ENCODE data around the gene CTNNA3.
"Not testable (repeated sequence)": the region's sequence is repeated elsewhere in the genome, so short reads cannot be mapped to it uniquely, and the experiment has no call there.

The CTNNA3 gene

DNA sequence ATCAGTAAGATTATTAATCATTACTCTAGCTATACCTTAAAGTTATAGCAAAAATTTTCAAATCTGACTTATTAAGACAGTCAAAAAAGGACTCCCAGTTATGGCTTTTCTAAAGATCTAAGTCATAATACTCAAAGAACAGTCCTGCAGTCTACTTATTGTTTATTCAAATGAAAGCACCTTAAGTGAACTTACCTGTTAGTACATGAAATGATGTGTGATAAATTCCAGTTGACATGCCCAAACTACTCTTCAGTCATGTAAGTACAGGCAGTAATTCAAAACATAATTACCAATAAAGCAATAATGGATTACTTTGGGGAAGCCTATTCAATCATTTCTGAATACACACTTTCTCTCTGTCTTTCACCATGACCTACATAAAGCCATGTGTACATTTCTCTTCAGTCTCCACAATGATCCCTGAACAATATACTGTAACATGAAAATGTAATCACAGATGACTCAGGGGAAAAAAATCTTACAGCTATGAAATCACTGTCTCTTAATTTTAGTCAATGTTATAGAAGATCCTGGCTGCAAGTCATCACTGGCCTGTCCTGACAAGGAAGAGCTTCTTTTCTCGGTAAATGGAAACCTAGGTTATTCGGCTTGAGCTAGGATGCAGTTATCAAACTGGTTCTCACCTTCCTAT, 1190.9 kb downstream of the CTNNA3 start:
- no peak for FAIRE-seq

DNA sequence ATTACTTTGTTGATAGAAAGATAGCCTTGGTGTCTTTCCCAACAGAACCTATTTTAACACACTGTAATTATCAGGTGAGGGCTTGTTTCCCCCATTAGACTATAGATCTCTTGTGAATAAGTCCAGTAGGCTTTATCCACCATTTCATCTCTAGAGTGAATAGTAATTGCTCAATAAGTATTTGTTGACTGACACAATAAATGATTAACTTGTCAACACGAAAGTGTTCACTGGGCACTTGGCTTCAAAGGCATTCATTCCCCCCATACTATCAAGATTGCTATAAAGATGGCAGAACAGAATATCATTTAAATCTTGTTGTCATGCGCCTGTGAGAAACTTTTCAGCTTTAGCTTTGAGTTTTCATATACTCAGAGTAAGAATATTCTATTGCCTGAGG, 1194.6 kb downstream of the CTNNA3 start:
- no peak for FAIRE-seq

DNA sequence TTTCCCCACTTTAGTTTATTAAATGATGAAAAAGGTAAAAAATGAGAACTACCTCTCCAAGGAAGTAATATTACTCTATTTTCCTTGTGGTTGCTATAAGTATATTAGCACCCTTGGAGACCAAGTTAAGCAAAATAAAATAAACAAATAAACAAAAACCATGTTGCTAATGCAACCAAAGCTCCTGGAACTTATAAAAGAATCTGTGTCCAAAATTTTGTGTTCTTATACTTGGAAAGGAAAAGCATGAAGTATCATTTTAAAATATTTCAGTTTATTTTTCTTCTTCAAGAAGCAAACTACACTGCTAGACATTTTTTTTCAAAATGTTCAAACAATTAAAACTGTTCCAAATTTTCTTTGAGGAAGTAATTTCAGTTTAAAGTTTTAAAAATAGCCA, 1212.0 kb downstream of the CTNNA3 start:
- no peak for FAIRE-seq

DNA sequence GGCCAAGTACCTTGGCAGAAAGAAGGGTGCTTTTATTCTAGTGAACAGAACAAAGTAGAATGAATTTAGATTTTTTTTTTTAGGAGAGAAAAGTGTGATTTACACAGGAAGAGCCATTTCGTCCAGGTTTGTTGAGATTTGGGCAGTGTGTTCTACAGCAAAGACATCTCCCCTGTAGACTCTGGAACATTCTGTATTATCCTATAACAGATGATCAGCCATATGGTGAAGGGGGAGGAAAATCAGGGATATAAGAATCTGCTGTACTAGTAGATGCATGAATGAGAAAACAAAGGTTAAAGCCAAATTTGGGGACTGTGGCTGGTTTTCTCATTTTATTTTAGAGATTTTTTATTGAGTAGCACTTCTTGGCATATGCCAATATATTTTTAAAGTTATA, 1223.8 kb downstream of the CTNNA3 start:
- no peak for FAIRE-seq

DNA sequence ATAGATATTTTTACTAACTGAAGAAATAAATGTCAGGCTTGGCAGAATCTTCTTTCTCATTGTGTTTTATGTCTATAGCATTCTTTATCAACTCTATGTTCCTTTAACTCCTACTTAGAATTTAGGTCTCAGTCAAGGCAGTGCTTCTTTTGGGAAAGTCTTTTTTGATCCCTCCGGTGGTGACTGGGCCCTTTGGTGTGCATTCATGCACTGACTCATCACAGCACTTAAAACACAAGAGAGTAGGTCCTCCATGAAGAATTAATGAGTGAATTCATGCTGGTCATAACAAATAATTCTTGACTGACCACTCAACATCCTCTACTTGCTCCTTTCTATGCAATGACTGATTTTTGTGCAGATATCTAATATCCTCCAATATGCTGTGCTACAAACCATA, 1229.0 kb downstream of the CTNNA3 start:
- no peak for FAIRE-seq

DNA sequence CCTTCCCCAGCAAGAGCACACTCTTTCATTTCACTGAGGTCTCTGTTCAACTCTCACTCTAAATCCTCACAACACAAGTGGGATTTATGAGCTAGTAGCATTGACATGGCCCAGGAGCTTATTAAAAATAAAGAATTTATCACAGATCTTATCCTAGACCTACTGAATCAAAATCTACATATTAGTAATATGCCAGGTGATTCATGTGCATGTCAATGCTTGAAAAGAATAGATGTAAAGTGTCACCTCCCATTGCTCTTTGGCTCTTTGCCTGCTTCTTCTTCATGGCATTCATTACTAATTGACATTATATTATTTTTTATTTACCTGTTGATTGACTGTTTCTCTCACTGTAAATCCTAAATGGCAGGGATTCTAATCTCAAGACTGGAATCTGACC, 1229.4 kb downstream of the CTNNA3 start:
- no peak for FAIRE-seq

DNA sequence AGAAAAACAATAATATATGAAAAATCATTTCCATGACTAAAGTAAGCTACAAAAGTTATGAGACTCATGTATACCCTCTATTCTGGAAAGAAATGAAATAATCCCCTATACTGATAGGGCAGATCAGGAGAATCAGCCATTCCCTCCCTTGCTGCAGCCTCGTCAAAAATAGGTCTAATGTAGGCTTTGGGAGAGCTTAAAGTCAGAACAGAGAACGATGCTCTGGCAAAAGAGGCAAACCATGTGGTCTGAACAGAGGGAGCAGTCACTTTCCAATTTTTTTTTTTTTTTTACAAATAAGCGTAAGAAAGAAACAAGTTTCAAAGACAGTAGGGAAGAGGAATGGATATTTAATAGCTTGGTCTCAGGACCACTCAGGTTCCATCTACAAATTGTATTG, 1232.4 kb downstream of the CTNNA3 start:
- FAIRE-seq, result no peak

DNA sequence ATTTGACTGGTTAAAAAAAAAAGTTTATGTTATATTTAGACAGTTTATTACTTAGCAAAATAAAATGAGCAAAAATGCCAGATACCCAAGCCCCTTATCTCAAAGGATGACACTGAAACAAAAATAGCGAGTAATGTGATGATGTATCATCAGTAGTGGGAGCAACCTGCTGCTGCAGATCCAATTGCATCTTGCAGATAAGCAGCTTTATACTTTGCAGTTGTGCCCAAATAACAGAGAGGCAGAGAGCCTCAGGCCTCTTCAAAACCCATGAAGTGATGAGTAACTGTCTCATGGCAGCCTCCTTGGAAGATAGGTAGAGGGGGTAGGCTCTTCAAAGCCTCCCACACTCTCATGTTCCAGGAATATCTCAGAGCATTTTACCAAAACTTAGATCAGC, 1238.4 kb downstream of the CTNNA3 start:
- no peak for FAIRE-seq

DNA sequence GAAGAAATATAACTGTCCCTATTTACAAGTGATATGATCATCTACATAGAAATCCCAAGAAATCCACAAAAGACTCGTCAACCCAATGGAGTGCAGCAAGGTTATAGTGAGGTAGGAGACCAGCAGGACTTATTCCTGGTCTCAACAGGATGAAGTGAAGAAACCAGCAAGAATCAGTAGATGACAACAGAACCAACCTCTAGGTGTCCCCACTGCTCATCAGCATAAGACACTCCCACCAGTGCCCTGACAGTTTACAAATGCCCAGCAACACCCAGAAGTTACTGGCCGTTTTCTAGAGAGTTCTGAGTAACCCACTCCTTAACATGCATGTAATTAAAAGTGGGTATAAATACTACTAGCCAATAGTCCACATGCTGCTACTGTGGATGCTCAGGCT, 1240.7 kb downstream of the CTNNA3 start:
- no peak for FAIRE-seq

DNA sequence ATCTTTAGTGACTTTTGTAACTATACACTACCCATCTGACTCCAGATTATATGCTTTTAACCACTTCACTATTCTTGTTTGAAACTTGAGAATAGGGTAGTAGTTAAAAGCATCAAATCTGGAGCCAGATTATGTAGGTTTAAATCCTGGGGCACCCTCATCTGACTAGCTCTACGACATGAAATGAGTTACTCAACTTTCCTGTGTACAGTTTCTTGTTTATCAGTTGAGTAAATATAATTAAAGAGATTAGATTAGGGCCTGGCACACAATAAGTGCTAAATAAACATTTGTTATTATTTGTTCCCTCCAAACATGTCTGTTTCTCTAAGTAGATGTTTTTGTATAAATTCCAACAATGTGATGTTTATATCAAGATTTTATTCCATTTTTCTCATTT, 1255.4 kb downstream of the CTNNA3 start:
- FAIRE-seq, result no peak

DNA sequence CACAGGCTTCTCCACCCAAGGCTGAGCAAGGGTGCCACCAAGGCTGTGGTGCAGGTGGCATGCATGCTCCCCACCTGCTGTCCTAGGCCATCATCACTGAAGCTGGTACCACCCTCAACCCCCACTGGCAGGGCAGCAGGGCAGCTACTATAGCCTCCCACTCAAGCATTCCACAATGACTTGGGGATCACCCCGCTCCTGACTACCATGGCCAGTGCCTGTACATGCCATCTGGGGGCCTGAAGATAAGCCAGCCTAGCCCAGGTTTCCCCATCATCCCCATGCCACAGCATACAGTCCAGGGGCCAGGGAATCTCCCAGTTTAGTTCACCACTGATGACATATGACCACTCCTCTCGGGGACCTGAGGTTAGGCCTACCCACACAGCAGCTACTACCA, 1281.1 kb downstream of the CTNNA3 start:
- no peak for FAIRE-seq

DNA sequence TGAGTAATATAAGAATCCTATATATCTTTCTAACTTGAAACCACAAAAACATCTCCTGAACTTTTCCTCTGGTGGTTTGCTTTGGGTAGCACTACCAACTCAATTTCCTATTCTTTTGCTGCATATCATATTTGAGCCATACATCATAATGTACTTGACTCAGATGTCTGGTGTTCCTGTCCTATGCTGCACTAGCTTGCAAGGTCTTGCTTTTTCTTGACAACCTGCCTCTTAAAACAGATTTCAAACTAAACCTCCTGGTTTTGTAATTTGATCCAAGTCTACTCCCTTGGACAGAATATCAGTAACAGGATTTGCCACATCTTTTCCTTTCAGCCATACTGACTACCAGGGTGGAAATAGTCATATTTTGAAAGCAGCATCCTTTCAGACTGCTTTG, 1290.4 kb downstream of the CTNNA3 start:
- FAIRE-seq, result no peak

DNA sequence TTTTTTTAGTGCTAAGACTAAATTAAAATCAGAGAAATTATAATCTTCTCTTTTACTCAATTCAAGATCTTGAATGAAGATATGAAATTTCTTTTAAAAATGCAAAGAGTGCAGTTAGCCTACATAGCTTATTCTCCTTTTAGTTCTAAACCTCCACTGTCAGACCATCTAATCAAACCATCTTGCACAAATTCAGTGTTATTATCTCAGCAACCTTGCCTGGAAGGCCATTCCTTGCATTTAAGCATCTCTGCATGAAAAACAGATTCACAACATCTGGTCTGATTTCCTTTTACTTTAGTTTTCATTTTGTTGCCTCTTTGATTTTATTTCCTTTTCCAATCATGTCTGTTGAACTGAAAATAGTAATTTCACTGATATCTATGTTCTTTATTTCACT, 1297.3 kb downstream of the CTNNA3 start:
- FAIRE-seq, result no peak

DNA sequence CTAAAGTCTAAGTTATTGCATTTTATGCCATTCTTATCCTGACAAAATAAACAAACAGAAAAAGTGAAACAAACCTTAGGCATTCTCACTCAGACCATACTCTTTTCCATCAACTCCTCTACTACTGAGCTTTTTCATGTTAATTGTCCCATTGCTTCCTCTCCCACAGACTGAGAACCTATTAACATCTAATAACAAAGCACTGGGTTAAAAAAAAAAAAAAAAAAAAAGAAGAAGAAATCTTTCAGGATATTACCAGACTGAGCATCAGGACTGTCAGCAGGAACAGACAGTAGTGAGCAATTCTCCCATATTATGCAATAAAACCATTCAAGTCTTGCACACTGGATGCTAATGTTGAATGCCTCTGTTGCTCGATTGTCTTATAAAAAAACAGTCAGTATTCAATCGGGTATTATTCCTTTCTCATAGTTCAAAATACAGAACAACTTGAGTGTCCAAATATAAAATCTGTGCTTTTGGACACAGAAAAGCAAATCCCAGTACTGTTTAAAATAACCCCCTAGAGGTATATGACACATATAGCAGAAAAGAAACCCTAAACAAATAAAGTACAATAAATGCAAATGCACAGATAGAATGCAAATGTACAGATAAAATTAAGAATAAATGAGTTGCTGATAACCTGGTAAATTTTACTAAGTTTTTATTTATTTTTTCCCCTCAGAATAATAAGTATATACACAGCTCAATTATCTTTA, 1301.5 kb downstream of the CTNNA3 start:
- no peak for FAIRE-seq

DNA sequence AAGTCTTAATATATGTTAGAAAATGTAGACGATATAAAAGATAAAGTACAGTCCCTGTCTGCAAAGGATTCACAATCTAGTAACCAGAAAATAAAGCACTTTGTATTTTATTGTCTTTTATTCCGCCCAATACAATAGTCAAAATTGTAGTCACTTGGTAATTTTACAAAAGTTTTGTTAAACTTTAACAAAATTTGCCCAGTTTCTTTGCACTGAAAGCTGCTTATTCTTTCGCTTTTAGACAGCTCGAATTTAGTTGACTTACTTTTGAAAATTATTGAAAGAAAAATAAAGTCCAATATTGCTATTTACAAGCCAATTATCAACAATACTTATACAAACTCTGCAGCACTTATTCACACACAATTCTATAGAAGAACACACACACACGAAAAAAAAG, 1305.1 kb downstream of the CTNNA3 start:
- FAIRE-seq, result no peak

DNA sequence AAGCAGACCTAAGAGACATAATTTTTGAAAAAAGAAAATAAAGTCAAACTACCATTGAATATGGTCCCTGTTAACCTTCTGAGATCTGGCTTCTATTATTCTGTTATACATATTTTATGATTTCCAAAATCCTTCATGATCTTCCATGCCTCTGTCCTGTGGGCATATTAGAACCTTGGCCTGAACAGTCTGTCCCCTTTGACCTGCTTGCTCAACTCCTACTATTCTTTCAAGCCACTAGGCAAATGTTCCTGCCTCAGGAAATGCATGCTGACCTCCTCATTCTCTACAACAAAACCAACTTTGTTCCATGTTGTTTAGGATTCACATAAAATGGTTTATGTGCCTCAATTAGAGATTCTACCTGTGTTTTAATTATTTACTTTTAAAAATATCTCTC, 1315.0 kb downstream of the CTNNA3 start:
- FAIRE-seq, result no peak

DNA sequence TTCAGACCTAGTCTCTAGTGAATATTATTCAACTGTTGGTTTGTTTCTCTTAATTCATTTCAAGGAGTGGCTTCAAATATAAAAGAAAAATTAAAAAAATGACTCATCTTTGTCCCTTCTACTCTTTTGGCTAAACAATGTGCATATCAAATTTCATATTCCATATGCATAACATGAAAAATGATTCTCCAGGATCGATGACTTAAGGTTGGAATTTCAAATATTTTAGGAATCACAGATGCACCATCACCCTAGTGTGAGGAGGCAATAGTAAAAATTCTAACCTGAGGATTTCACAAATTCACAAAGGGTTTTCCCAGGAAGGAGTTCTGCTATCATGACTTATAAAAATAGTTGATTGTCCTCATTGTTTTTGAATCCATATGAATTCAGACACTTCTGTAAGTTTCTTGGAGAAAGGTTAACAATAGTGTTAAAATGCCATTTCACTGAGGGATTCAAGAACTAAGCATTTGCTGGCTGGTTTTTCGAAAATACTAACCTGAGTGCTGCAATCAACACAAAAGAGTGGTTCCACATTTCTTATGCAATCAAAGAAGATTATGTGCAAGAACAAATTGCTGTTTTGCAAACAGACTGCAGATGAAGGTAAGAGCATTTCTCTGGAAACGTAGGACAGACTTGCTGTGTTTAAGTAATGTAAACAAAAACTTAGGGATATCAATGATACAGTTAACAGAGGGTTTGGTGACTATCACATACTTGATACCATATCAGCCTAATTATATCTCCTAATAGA, 1317.7 kb downstream of the CTNNA3 start:
- no peak for FAIRE-seq

DNA sequence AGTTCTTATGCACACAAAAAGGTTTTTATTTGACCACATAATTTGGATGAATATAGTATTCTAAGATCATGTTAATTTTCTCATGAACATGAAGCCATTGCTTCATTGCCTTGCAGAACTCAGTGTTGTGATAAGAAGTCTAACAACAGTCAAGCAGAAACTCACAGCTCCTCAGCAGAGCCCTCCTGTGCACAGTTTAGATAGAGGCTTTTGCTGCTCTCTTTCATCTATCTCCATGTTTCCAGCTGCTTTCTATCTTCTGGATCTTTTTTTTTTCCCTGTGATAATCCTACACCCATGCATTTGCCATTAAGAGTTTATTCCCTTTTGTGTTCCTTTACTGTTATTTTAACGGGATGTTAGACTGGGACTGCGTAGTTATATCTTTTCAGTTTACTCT, 1327.8 kb downstream of the CTNNA3 start:
- FAIRE-seq, result no peak

DNA sequence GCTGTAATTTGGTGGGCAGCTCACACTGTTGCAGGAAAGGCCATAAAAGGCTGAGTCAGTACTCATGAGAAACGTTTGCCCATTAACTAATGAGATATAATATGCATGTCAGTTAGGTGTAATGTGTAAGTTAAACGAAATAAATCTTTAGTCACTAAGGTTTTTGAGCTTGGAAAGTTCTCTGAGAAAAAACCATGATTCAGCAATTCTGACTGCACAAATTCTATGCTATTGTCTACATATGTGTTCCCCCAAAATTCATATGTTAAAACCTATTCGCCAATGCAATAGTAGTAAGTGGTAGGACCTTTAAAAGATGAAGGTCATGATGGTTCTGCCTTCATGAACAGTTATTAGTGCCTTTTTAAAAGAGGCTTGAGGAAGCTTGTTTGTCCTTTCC, 1329.8 kb downstream of the CTNNA3 start:
- FAIRE-seq, result no peak

DNA sequence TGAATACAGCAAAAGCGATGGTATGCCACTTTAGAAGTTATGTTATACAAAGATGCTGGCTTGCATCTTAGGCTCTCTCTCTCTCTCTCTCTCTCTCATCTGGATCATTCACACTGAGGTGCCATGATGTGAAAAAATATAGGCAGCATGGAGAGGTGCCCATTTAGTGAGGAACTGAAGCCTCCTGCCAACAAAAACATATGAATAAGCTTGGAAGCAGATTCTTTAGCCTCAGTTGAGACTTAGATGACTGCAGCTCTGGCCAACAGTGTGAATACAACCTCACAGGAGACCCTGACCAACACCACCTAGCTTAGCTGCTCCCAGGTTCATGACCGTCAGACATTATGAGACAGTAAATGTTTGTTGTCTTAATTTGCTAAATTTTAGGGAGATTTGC, 1330.3 kb downstream of the CTNNA3 start:
- FAIRE-seq, result no peak

DNA sequence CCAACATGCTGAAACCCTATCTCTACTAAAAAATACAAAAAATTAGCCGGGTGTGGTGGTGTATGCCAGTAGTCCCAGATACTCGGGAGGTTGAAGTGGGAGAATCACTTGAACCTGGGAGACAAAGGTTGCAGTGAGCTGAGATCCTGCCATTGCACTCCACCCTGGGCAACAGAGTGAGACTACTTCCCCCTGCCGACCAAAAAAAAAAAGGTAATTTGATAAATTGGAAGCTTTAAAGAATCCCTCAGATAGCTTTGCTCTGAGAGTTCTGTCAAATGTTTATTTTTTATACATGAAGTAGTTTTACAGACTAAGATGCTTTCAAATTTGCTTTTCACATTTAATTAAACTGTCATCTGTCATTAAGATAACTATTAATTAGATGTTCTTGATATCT, 1333.5 kb downstream of the CTNNA3 start:
- FAIRE-seq, result no peak

DNA sequence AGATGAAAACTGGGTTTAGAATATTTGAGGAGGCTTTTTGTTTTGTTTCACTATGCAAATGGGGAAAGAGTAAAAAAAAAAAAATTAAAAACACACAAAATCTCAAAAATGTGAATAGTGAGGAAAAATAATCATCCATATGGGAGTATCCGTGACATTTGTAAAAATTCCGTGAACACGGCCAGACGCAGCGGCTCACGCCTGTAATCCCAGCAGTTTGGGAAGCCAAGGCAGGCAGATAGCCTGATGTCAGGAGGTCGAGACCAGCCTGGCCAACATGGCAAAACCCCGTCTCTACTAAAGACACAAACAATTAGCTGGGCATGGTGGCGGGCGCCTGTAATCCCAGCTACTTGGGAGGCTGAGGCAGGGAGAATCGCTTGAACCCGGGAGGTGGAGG, 1342.2 kb downstream of the CTNNA3 start:
- FAIRE-seq, result not testable (repeated sequence)

DNA sequence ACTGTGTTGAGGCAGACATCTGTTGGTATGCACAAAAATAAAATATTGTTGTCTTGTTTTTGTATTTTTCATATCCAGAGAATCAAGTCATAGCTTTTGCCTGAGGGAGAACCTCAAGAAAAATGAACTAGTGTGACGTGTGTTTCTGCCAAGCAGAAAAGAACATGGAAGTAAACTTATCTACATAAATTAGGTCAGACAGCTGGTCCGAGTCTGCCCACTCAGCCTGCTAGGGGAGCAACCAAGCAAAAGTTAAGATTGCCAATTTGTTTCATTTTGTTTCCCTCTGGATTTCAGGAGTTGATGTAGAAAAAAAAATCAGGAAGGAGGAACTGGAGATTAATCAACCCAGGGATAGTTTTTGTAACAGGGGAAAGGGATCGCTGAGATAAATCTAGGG, 1342.6 kb downstream of the CTNNA3 start:
- no peak for FAIRE-seq
